ENCODE data around the gene CMSS1. TPM values are rescaled to one million over a fixed set of nuclear protein-coding genes. Genes with fewer than 3 reads are reported as not detected.

Gene CMSS1
- total RNA-seq, 1 donor from 2014 or later = 34.8 TPM

GRCh38 chr3:99918715-99919114 lies 101.1 kb downstream of the CMSS1 start:
- no peaks in the 10 kb centered on the region for H3K9me3 ChIP-seq (replicated peaks)
- H3K4me1 ChIP-seq = peaks cover 46% of the 10 kb centered on the region
- intact Hi-C loops (cut with micrococcal nuclease) = no loop called here
- H3K27me3 ChIP-seq (ENCODE audit: low read depth) = no peaks in the 10 kb centered on the region
- no peak overlapping the region for H3K4me3 ChIP-seq
- TF ChIP-seq CTCF (IDR thresholded peaks at IDR 0.05; ENCODE audit: borderline replicate concordance) = no peak
- DNase-seq = no peak
- H3K36me3 ChIP-seq = no peaks in the 10 kb centered on the region
- peak overlapping the region; percentile 88 for H3K27ac ChIP-seq (replicated peaks)

- Histone ChIP-seq H3K4me1 (peaks cover 46% of the 10 kb centered on the region), H3K27me3 (ENCODE audit: low read depth) (no peaks in the 10 kb centered on the region), H3K27ac (replicated peaks) (peak overlapping the region; percentile 88), H3K4me3 (no peak overlapping the region), H3K36me3 (no peaks in the 10 kb centered on the region), H3K9me3 (replicated peaks) (no peaks in the 10 kb centered on the region)
- intact Hi-C loops (cut with micrococcal nuclease) = loop anchor here (10.0 kb wide), 1 partner anchor 45 kb away; no protein-coding TSS in a partner anchor
- no peak for TF ChIP-seq CTCF (IDR thresholded peaks at IDR 0.05; ENCODE audit: borderline replicate concordance)
- no peak for DNase-seq
Measured at GRCh38 chr3:99919694-99920093, 102.0 kb downstream of the CMSS1 start.

DNA sequence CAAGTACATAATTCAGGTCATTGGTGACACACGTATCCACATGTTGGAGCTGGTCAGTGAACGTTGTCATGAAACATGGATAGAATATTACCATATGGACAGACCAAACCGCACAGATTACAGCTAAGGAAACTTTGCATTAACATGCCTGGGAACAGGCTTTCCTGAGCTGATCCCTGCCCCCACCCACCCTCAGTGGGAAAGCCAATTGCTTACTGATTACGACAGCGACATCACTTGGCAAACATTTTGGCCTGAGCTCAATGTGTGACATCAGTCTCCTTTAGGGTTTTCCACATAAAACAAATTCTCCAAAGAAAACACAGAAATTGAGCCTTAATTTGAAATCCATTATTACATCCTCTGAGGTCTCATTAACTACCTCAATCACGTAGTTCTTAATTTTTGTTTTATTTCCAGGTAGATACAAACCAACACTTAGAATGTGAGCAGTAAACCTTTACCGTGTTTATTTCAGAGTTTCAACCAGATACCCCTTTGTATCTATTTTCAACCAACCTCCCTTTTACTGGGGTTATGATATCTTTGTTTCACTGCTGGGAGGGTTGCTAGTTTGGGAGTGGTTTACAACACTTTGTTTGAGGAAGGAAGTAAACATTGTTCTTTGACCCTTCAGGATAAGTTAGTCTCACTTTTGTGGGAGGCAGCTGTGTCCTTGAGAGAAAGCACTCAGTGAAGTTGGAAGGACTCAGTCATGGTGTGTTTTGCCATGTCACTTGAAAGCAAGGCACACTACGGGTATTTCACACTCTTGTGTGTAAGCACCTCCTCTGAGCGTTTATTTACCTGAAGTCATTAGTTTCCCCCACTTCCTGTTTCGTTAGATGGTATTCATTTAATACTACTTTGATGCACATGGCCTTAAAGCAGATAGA lies 103.1 kb downstream of the CMSS1 start:
- Histone ChIP-seq H3K27ac (replicated peaks) (peak overlapping the region; percentile 88), H3K4me3 (no peak overlapping the region), H3K27me3 (ENCODE audit: low read depth) (no peaks in the 10 kb centered on the region), H3K4me1 (peaks cover 56% of the 10 kb centered on the region), H3K9me3 (replicated peaks) (no peaks in the 10 kb centered on the region), H3K36me3 (no peaks in the 10 kb centered on the region)
- peak; percentile 79 for DNase-seq
- no peak for TF ChIP-seq CTCF (IDR thresholded peaks at IDR 0.05; ENCODE audit: borderline replicate concordance)
- intact Hi-C loops (cut with micrococcal nuclease) = loop anchor here (10.0 kb wide), 1 partner anchor 46 kb away; no protein-coding TSS in a partner anchor

DNA sequence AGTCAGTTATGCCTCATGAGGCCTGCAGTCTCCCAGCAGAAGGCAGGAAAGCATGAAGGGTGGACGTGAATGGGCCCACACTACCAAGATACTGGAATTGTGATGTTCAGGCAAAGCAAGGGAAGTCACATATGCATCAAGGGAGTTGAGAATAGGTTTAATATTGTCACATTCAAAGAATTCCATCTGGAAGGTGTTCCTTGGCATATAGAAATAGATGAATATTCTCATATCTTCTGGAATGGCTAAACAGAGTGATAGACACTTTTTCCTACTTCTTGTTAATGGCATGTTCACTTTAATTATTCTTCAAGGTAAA lies 103.7 kb downstream of the CMSS1 start:
- Histone ChIP-seq H3K27me3 (ENCODE audit: low read depth) (no peaks in the 10 kb centered on the region), H3K27ac (replicated peaks) (peak overlapping the region; percentile 88), H3K9me3 (replicated peaks) (no peaks in the 10 kb centered on the region), H3K4me3 (no peak overlapping the region), H3K4me1 (peaks cover 62% of the 10 kb centered on the region), H3K36me3 (no peaks in the 10 kb centered on the region)
- no peak for DNase-seq
- intact Hi-C loops (cut with micrococcal nuclease) = loop anchor here (10.0 kb wide), 1 partner anchor 47 kb away; no protein-coding TSS in a partner anchor
- no peak for TF ChIP-seq CTCF (IDR thresholded peaks at IDR 0.05; ENCODE audit: borderline replicate concordance)

DNA sequence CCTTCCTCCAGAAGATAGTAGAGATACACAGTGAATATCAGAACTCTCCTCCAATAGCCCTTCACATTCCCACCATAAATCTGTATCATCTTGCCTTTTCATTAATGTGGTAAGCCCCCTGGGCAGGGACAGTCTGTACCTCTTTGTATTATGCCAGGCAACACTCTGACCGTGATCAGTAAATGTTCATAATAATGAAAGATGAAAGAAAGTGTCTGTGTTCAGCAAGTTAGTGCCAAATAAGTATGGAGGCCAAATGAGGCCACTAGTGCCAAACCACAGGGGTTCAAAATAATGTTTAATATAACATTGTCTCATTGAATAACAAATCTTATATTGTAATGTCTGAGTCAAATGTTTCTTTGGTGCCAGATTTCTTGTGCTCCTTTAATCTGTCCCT lies 104.3 kb downstream of the CMSS1 start:
- peaks cover 62% of the 10 kb centered on the region for H3K4me1 ChIP-seq
- no peaks in the 10 kb centered on the region for H3K36me3 ChIP-seq
- DNase-seq = no peak
- TF ChIP-seq CTCF (IDR thresholded peaks at IDR 0.05; ENCODE audit: borderline replicate concordance) = no peak
- no peaks in the 10 kb centered on the region for H3K27me3 ChIP-seq (ENCODE audit: low read depth)
- H3K27ac ChIP-seq (replicated peaks) = peak overlapping the region; percentile 88
- H3K9me3 ChIP-seq (replicated peaks) = no peaks in the 10 kb centered on the region
- intact Hi-C loops (cut with micrococcal nuclease) = loop anchor here (10.0 kb wide), 1 partner anchor 47 kb away; no protein-coding TSS in a partner anchor
- no peak overlapping the region for H3K4me3 ChIP-seq

All from left ventricle myocardium inferior (tissue), 1 donor.